DOHH2 (cell line): Measurements from ENCODE around the gene UGT1A5.

ENCODE experiments used
- H3F3A ChIP-seq: fragments of 200-600 bp; sonication (generic), shearing (Covaris generic); 2 replicates; pipeline ENCODE4 v1.6.0; 2016; ENCODE audit warnings: antibody characterized with exemption, mild to moderate bottlenecking; ENCODE audit not compliant: control insufficient read depth, insufficient read depth
- H3K27ac ChIP-seq: fragments of 200-600 bp; sonication (generic); 2 replicates; pipeline ENCODE4 v1.5.1; 2014; ENCODE audit warnings: low read depth, mild to moderate bottlenecking, low read length, moderate library complexity
- H3K27me3 ChIP-seq: fragments of 200-600 bp; sonication (generic); 2 replicates; pipeline ENCODE4 v1.6.1; 2014; ENCODE audit warnings: mild to moderate bottlenecking, low read length, mixed read lengths; ENCODE audit not compliant: control insufficient read depth
- H3K36me3 ChIP-seq: fragments of 200-600 bp; sonication (generic); 2 replicates; pipeline ENCODE4 v1.6.1; 2014; ENCODE audit warnings: mild to moderate bottlenecking, low read length, moderate library complexity, mixed read lengths; ENCODE audit not compliant: control insufficient read depth
- H3K4me1 ChIP-seq: fragments of 200-600 bp; sonication (generic); 2 replicates; pipeline ENCODE4 v1.6.1; 2014; ENCODE audit warnings: mild to moderate bottlenecking, low read length, mixed read lengths; ENCODE audit not compliant: control insufficient read depth
- H3K4me2 ChIP-seq: fragments of 200-600 bp; sonication (generic); 2 replicates; pipeline ENCODE4 v1.6.0; 2014; ENCODE audit warnings: mild to moderate bottlenecking, low read length, moderate library complexity
- H3K4me3 ChIP-seq: fragments of 200-600 bp; sonication (generic); 2 replicates; pipeline ENCODE4 v1.5.1; 2014; ENCODE audit warnings: mild to moderate bottlenecking, low read length, mixed read lengths
- H3K79me2 ChIP-seq: fragments of 200-600 bp; sonication (generic); 2 replicates; pipeline ENCODE4 v1.6.1; 2014; ENCODE audit warnings: mild to moderate bottlenecking, low read length, mixed read lengths; ENCODE audit not compliant: control insufficient read depth
- H3K9me2 ChIP-seq: fragments of 200-600 bp; sonication (generic); replicated peaks from 2 replicates; pipeline ENCODE4 v1.6.1; 2014; ENCODE audit warnings: mild to moderate bottlenecking, low read length, mixed read lengths; ENCODE audit not compliant: control insufficient read depth
- H3K9me3 ChIP-seq: fragments of 200-600 bp; sonication (generic); 2 replicates; pipeline ENCODE4 v1.6.1; 2014; ENCODE audit warnings: antibody characterized with exemption, low read length, mixed read lengths; ENCODE audit not compliant: control insufficient read depth, insufficient read depth
- H4K20me1 ChIP-seq: fragments of 200-600 bp; sonication (generic); 2 replicates; pipeline ENCODE4 v1.6.0; 2014; ENCODE audit warnings: low read depth, mild to moderate bottlenecking, antibody characterized with exemption, low read length, moderate library complexity; ENCODE audit not compliant: control insufficient read depth, insufficient read depth
- EZH2phosphoT487 ChIP-seq: fragments of 200-600 bp; sonication (generic); IDR thresholded peaks from 2 replicates; pipeline ENCODE4 v1.6.1; 2017; ENCODE audit warnings: borderline replicate concordance, mild to moderate bottlenecking, antibody characterized with exemption, low read length, moderate library complexity, mixed read lengths
- TF ChIP-seq, protein P1 (sequence below): fragments of 200-600 bp; sonication (generic); IDR thresholded peaks from one replicate; pipeline ENCODE4 v1.5.1; 2014; ENCODE audit warnings: antibody characterized with exemption, mild to moderate bottlenecking, low read depth, low read length; ENCODE audit not compliant: poor library complexity, severe bottlenecking

The UGT1A5 gene

DNA sequence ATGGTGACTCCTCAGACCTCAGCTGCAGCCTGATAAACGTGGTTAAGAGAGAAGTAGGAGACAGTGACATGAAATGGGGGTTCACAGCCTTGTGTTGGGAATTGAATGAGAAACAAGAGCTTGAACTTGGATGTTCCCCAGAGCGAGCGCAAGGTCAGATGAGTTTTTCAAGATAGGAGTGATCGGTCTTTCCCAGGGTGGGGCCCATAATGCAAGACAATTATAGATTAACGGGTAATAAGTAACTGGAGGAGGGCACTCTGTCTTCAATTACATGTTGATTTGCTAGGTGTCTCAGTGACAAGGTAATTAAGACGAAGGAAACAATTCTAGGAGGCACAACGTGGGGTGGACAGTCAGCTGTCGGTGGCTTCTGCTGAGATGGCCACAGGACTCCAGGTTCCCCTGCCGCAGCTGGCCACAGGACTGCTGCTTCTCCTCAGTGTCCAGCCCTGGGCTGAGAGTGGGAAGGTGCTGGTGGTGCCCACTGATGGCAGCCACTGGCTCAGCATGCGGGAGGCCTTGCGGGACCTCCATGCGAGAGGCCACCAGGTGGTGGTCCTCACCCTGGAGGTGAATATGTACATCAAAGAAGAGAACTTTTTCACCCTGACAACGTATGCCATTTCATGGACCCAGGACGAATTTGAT lies at the start of gene UGT1A5:
TSS of gene UGT1A5 (plus strand) at position 297 of the 651 bp plus-strand sequence. CDS start at position 382, 85 bp downstream.
- no peaks in the 10 kb centered on the region for H3K9me2 ChIP-seq
- H3K4me2 ChIP-seq: no peak within 1 kb of the TSS
- H3K4me3 ChIP-seq: no peak within 1 kb of the TSS
- H3K4me1 ChIP-seq: no peaks in the 10 kb centered on the region
- H3K27ac ChIP-seq: no peak within 1 kb of the TSS
- no peaks in the 10 kb centered on the region for H3K9me3 ChIP-seq
- no peak for TF ChIP-seq EZH2phosphoT487
- TF ChIP-seq, protein P1, sequence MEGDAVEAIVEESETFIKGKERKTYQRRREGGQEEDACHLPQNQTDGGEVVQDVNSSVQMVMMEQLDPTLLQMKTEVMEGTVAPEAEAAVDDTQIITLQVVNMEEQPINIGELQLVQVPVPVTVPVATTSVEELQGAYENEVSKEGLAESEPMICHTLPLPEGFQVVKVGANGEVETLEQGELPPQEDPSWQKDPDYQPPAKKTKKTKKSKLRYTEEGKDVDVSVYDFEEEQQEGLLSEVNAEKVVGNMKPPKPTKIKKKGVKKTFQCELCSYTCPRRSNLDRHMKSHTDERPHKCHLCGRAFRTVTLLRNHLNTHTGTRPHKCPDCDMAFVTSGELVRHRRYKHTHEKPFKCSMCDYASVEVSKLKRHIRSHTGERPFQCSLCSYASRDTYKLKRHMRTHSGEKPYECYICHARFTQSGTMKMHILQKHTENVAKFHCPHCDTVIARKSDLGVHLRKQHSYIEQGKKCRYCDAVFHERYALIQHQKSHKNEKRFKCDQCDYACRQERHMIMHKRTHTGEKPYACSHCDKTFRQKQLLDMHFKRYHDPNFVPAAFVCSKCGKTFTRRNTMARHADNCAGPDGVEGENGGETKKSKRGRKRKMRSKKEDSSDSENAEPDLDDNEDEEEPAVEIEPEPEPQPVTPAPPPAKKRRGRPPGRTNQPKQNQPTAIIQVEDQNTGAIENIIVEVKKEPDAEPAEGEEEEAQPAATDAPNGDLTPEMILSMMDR: no peak
- no peaks in the 10 kb centered on the region for H3F3A ChIP-seq
- peaks cover 10% of the 10 kb centered on the region; the same call in 1 of the 2 replicates for H3K27me3 ChIP-seq
- H3K36me3 ChIP-seq: no peaks in the 10 kb centered on the region
- no peaks in the 10 kb centered on the region for H4K20me1 ChIP-seq
- no peaks in the 10 kb centered on the region for H3K79me2 ChIP-seq

DNA sequence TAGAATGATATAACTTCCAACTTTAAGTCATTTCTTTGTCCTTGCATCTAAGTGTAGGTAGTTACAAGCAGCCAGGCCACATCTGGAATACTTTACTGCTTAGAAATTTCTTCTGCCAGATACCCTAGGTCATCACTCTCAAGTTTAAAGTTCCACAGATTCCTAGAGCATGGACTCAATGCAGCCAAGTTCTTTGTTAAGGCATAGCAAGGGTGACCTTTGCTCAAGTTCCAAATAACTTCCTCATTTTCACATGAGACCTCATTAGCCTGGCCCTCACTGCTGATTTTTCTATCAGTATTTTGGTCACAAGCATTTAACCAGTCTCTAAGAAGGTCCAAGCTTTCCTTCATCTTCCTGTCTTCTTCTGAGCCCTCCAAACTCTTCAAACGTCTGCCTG lies 48.8 kb upstream of the UGT1A5 start:
- no peak overlapping the region for H3K4me2 ChIP-seq
- H3K4me3 ChIP-seq: no peak overlapping the region
- H3K79me2 ChIP-seq: no peaks in the 10 kb centered on the region
- no peaks in the 10 kb centered on the region for H3K9me2 ChIP-seq
- H3K9me3 ChIP-seq: no peaks in the 10 kb centered on the region
- no peak overlapping the region for H3K27ac ChIP-seq
- H4K20me1 ChIP-seq: no peaks in the 10 kb centered on the region
- no peaks in the 10 kb centered on the region for H3K4me1 ChIP-seq
- no peaks in the 10 kb centered on the region for H3F3A ChIP-seq
- H3K27me3 ChIP-seq: peaks cover 3% of the 10 kb centered on the region; the same call in 1 of the 2 replicates
- TF ChIP-seq EZH2phosphoT487: no peak
- TF ChIP-seq, protein P1: no peak
- no peaks in the 10 kb centered on the region for H3K36me3 ChIP-seq

DNA sequence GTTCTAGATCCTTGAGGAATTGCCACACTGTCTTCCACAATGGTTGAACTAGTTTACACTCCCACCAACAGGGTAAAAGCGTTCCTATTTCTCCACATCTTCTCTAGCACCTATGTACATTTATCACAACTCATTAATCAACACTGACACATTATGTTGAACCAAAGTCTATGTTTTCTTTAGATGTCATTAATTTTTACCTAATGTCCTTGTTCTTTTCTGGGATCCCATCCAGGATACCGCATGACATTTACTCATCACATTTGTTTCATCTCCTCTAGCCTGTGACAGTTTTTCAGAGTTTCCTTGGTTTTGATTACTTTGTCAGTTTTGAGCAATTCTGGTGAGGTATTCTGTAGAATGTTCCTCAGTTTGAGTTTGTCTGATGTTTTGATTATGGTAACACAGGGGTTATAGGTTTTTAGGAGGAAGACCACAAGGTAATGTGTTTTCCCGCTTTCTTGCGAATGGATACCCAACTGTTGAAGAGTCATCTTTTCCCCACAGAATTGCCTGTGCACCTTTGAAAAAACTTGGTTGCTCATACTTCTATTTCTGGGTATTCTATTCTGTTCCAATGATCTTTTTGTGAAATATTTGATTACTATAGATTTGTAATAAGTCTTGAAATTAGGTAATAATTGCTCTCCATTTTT lies 44.0 kb upstream of the UGT1A5 start:
- Histone ChIP-seq H4K20me1 (no peaks in the 10 kb centered on the region), H3K4me2 (no peak overlapping the region), H3K4me1 (no peaks in the 10 kb centered on the region), H3K36me3 (no peaks in the 10 kb centered on the region), H3K79me2 (no peaks in the 10 kb centered on the region), H3K9me2 (no peaks in the 10 kb centered on the region), H3F3A (no peaks in the 10 kb centered on the region), H3K27ac (no peak overlapping the region), H3K27me3 (no peaks in the 10 kb centered on the region), H3K4me3 (no peak overlapping the region), H3K9me3 (no peaks in the 10 kb centered on the region)
- TF ChIP-seq, protein P1: no peak
